HL-60/S4 treated with retinoic acid at 250 ng/mL for 4 days and 3 days (cell line): ENCODE results near the gene CCL4.
"Not testable (repeated sequence)": the region's sequence is repeated elsewhere in the genome, so short reads cannot be mapped to it uniquely, and the experiment has no call there.

Experiments
- in situ Hi-C: fragments of 300-500 bp; cut with MboI; formaldehyde crosslinking; loops from 2 replicates; pipeline ENCODE4 v1.7.0; 2022; ENCODE audit warnings: low sequenced_read_pairs

CCL4 gene

GRCh38 chr17:36087897-36088572 is 15.6 kb upstream of the CCL4 start:
- in situ Hi-C loops, result not testable (repeated sequence)

- in situ Hi-C loops, result no loop called here
These were observed 14.8 kb upstream of the CCL4 start for GRCh38 chr17:36088670-36089338.

- in situ Hi-C loops, result no loop called here
These were observed 14.2 kb upstream of the CCL4 start for GRCh38 chr17:36089339-36089865.

GRCh38 chr17:36089888-36090836 is 13.5 kb upstream of the CCL4 start, which contains the start of gene CCL3:
Gene CCL3, minus strand, starts transcription at chr17:36090143. Its CDS starts 85 bp downstream, at chr17:36090058.
- in situ Hi-C loops, result no loop called here

GRCh38 chr17:36092230-36092629 is 11.4 kb upstream of the CCL4 start:
- in situ Hi-C loops, result no loop called here

- in situ Hi-C loops, result not testable (repeated sequence)
These were observed 10.9 kb upstream of the CCL4 start for GRCh38 chr17:36092715-36093114.

- in situ Hi-C loops, result no loop called here
These were observed 9.4 kb upstream of the CCL4 start for GRCh38 chr17:36094232-36094631.

GRCh38 chr17:36094746-36095145 is 8.9 kb upstream of the CCL4 start:
- in situ Hi-C loops, result no loop called here

GRCh38 chr17:36095992-36096391 is 7.6 kb upstream of the CCL4 start:
- in situ Hi-C loops, result no loop called here

- in situ Hi-C loops, result not testable (repeated sequence)
These were observed 4.6 kb upstream of the CCL4 start for GRCh38 chr17:36099004-36099403.

GRCh38 chr17:36104246-36104645 is 619 bp downstream of the CCL4 start:
- in situ Hi-C loops, result not testable (repeated sequence)

GRCh38 chr17:36104701-36105181 is 1.1 kb downstream of the CCL4 start:
- in situ Hi-C loops, result no loop called here

GRCh38 chr17:36105781-36106492 is 2.3 kb downstream of the CCL4 start:
- in situ Hi-C loops, result no loop called here

GRCh38 chr17:36106493-36106835 is 2.8 kb downstream of the CCL4 start:
- in situ Hi-C loops, result no loop called here

- in situ Hi-C loops, result no loop called here
These were observed 4.0 kb downstream of the CCL4 start for GRCh38 chr17:36107660-36108059.

- in situ Hi-C loops, result not testable (repeated sequence)
These were observed 4.6 kb downstream of the CCL4 start for GRCh38 chr17:36108265-36108664.

GRCh38 chr17:36111068-36111490 is 7.5 kb downstream of the CCL4 start:
- in situ Hi-C loops, result no loop called here

GRCh38 chr17:36112572-36112971 is 8.9 kb downstream of the CCL4 start:
- in situ Hi-C loops, result no loop called here

- in situ Hi-C loops, result not testable (repeated sequence)
These were observed 9.5 kb downstream of the CCL4 start for GRCh38 chr17:36113131-36113530.

GRCh38 chr17:36114971-36115648 is 11.5 kb downstream of the CCL4 start:
- in situ Hi-C loops, result not testable (repeated sequence)
